ENCODE measurements around the gene JAGN1. TPM values are rescaled to one million over a fixed set of nuclear protein-coding genes. Genes with fewer than 3 reads are reported as not detected.
"Not testable (repeated sequence)": the region's sequence is repeated elsewhere in the genome, so short reads cannot be mapped to it uniquely, and the experiment has no call there.

Gene JAGN1
- total RNA-seq, 2 experiments from 2014 or later: 25.4 to 28.6 TPM

GRCh38 chr3:9859530-9860025 is 30.8 kb upstream of the JAGN1 start:
- no peaks in the 10 kb centered on the region for H3K36me3 Mint-ChIP-seq (ENCODE audit: low read depth)
- peaks cover 11% of the 10 kb centered on the region for H3K27me3 Mint-ChIP-seq
- H3K4me1 Mint-ChIP-seq: peaks cover 2% of the 10 kb centered on the region
- no peak overlapping the region for H3K4me3 Mint-ChIP-seq
- no peak for DNase-seq
- ChIA-PET POLR2A (no interaction called here), CTCF (no interaction called here)
- no peak overlapping the region for H3K27ac Mint-ChIP-seq
- H3K9me3 Mint-ChIP-seq: no peaks in the 10 kb centered on the region

DNA sequence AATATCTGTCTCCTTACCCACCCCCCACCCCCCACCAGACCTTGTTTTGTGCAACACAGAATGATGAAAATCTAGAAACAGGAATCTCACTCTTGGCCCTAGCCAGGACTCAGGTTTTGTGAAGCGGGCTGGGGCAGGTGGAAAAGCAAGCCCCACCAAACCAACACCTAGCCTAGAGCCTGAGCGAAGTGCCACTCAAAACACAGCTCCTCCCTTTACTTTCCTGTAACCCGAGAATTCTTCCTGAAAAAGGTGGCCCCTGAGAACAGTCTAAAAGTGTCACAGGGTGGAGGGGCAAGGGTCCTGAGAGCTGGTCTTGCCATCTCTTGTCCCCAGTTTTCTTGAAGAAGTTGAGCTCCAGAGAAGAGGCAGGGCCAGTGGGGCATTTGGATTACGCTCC is 29.2 kb upstream of the JAGN1 start:
- POLR2A ChIA-PET: interaction anchor here (0.9 kb wide), 1 partner anchor 774 kb away, joined by 5 read pairs; no protein-coding TSS in a partner anchor
- CTCF ChIA-PET: interaction anchor here (1.0 kb wide), 1 partner anchor 173 kb away, joined by 3 read pairs; no protein-coding TSS in a partner anchor
- Mint-ChIP-seq H3K4me3 (no peak overlapping the region), H3K27me3 (peaks cover 11% of the 10 kb centered on the region), H3K27ac (no peak overlapping the region), H3K36me3 (ENCODE audit: low read depth) (no peaks in the 10 kb centered on the region), H3K9me3 (no peaks in the 10 kb centered on the region), H3K4me1 (peaks cover 2% of the 10 kb centered on the region)
- DNase-seq: no peak

DNA sequence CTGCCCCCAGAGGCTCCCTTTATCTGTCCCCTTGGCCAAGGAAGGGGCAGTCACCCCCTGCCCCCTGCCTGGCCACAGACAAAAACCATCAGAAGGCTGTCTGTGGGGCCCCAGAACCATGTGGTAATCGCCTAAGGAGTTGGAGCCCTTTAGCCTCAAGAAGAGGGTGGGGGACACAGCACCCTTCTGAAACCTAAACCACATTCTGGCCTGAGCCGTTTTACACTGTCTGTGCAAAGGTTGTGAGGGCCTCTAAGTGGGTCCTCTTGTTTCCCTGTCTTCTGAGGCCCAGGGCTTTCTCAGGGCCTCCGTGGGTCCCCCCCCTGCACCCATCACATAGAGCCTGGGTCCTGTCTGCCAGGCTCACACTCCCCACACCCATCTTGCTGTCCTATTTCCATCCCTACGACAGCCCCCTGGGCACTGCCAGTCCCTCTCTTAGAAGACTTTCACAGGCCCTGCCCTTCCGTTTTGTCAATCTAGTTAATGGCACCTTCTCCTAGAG is 28.7 kb upstream of the JAGN1 start:
- POLR2A ChIA-PET: no interaction called here
- Mint-ChIP-seq H3K9me3 (no peaks in the 10 kb centered on the region), H3K27ac (no peak overlapping the region), H3K4me3 (no peak overlapping the region), H3K4me1 (peaks cover 2% of the 10 kb centered on the region), H3K27me3 (peaks cover 11% of the 10 kb centered on the region), H3K36me3 (ENCODE audit: low read depth) (no peaks in the 10 kb centered on the region)
- DNase-seq: no peak
- CTCF ChIA-PET: no interaction called here

DNA sequence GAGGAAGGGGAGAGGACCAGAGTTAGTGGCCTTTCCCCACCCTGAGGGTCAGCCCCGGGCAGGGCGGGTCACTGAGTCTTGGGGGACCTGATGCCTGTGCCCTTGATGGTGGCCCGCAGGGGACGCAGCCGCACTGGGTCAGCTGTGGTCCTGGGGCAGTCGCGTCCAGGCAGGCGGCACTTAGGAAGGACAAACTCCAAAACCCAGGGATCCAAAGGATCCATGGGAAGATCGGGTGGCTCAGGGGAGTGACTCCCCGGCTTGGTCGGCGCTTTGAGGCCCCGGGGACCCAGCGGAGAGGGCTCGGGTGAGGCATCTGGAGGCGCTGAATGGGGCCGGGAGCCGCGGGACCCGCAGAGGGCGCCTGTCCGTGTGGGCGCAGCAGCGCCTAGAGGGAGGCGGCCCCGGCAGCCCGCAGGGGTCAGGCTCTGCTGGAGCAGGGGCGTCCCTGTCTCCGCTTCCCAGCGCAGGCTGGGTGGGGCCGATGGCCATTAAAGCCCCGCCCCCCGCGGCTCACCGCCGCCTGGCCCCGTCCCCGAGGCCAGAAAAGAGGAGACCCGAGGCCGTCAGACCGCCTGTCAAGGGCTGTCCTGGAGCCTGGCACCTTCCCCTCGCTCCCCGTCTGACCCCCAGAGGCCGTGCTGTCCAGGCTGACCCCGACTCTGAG is 27.9 kb upstream of the JAGN1 start:
- H3K4me3 Mint-ChIP-seq: no peak overlapping the region

DNA sequence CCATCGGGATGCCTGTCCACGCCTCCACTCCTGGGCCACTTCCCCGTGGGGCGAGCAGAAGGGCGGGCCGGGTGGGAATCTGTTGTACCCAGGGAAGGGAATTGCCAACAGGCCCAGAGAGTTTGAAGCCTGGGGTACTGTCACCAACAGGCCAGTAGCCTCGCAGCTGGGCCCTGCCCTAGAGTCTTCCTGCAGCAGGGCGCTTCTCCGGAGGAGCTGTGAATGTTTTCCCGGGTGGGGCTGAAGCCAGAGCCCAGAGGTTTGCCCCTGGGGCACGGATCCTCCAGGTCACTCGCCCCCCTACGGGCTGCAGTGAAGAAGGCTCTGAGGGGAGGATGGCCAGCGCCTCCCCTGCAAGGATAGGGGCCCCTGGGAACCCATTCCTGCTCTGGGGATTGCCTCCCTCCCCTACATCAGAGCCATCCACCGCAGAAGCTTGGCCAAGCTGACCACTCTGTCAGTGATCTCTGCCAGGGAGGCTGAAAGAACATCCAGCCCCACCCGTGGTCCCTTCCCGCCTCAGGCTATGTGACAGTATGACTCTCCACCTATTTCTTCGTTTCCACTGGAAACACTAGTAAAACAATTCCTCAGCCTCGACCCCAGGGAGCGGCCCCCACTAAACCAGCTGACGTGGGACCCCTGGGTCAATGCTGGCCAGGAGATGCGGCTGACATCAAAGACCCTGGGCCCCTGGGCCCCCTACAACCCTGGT is 27.2 kb upstream of the JAGN1 start:
- ChIA-PET POLR2A (no interaction called here), CTCF (no interaction called here)
- Mint-ChIP-seq H3K27me3 (peaks cover 11% of the 10 kb centered on the region), H3K4me1 (peaks cover 2% of the 10 kb centered on the region), H3K27ac (no peak overlapping the region), H3K9me3 (no peaks in the 10 kb centered on the region), H3K36me3 (ENCODE audit: low read depth) (no peaks in the 10 kb centered on the region), H3K4me3 (no peak overlapping the region)
- no peak for DNase-seq

More for the DNA sequence above, 27.9 kb upstream of the JAGN1 start:
- CTCF ChIA-PET: no interaction called here
- no peak for DNase-seq
- Mint-ChIP-seq H3K4me1 (peaks cover 2% of the 10 kb centered on the region), H3K36me3 (ENCODE audit: low read depth) (no peaks in the 10 kb centered on the region), H3K9me3 (no peaks in the 10 kb centered on the region), H3K27ac (no peak overlapping the region), H3K27me3 (peaks cover 11% of the 10 kb centered on the region)
- POLR2A ChIA-PET: no interaction called here

GRCh38 chr3:9864200-9864927 is 26.0 kb upstream of the JAGN1 start:
- peaks cover 11% of the 10 kb centered on the region for H3K27me3 Mint-ChIP-seq
- H3K4me3 Mint-ChIP-seq: no peak overlapping the region
- H3K36me3 Mint-ChIP-seq (ENCODE audit: low read depth): no peaks in the 10 kb centered on the region
- ChIA-PET CTCF (interaction anchor here (2.2 kb wide), 1 partner anchor 82 kb away, joined by 6 read pairs; no protein-coding TSS in a partner anchor), POLR2A (interaction anchor here (0.6 kb wide), 1 partner anchor 49 kb away, joined by 3 read pairs; no protein-coding TSS in a partner anchor)
- no peaks in the 10 kb centered on the region for H3K9me3 Mint-ChIP-seq
- peaks cover 2% of the 10 kb centered on the region for H3K4me1 Mint-ChIP-seq
- no peak overlapping the region for H3K27ac Mint-ChIP-seq
- DNase-seq: no peak

DNA sequence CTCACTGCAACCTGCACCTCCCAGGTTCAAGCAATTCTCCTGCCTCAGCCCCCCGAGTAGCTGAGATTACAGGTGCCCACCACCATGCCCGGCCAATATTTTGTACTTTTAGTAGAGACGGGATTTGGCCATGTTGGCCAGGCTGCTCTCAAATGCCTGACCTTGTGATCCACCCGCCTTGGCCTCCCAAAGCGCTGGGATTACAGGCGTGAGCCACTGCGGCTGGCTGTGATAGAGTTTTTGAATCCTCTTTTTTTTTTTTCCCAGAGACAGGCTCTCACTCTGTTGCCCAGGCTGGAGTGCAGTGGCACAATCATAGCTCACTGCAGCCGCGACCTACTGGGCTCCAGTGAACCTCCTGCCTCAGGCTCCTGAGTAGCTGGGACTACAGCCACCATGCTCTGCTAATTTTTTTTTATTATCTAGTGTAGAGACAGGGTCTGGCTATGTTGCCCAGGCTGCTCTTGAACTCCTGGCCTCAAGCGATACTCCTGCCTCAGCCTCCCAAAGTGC is 25.2 kb upstream of the JAGN1 start:
- ChIA-PET POLR2A (interaction anchor here (0.6 to 1.1 kb wide), 2 partner anchors 9 to 48 kb away, joined by 3 read pairs; no protein-coding TSS in a partner anchor), CTCF (interaction anchor here (2.2 kb wide), 1 partner anchor 81 kb away, joined by 6 read pairs; no protein-coding TSS in a partner anchor)
- H3K4me3 Mint-ChIP-seq; H3K4me1 Mint-ChIP-seq; H3K27ac Mint-ChIP-seq; DNase-seq; H3K9me3 Mint-ChIP-seq; H3K36me3 Mint-ChIP-seq (ENCODE audit: low read depth): not testable (repeated sequence)
- H3K27me3 Mint-ChIP-seq: peaks cover 11% of the 10 kb centered on the region

DNA sequence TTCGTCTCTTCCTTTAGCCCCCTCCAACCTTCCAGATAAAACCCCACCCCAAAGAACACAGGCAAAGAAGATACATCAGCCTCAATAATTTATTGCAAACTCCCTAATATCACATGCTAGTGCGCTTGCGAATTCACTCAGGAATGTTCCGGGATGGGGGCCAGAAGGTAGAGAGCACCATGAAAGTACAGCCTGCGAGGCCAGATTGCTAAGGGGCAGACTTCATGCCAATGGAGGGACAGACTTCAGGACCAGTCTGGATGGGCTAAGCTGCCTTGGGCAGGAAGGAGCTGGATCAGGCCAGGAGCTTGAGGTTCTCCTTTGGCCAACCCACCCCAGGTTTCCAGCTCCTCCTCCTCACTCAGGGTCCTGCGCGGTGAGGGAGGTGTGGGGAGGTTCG is 23.8 kb upstream of the JAGN1 start:
- H3K36me3 Mint-ChIP-seq (ENCODE audit: low read depth): no peaks in the 10 kb centered on the region
- no peak for DNase-seq
- no peak overlapping the region for H3K27ac Mint-ChIP-seq
- H3K4me3 Mint-ChIP-seq: no peak overlapping the region
- POLR2A ChIA-PET: no interaction called here
- H3K27me3 Mint-ChIP-seq: peaks cover 11% of the 10 kb centered on the region
- peaks cover 2% of the 10 kb centered on the region for H3K4me1 Mint-ChIP-seq
- CTCF ChIA-PET: no interaction called here
- no peaks in the 10 kb centered on the region for H3K9me3 Mint-ChIP-seq

DNA sequence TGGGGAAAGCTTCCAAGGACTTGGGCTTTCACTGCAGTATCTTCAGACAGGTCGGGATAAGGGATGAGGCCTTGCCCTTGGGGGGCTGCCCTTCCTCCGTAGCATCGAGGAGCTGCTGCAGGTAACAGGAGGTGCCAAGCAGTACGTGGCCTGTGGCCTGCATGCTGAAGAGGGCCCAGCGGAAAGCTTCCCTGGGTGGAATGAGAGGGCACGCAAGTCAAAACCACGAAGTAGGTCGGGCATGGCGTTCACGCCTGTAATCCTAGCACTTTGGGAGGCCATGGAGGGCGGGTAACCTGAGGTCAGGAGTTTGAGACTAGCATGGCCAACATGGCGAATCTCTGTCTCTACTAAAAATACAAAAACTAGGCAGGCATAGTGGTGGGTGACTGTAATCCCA is 23.3 kb upstream of the JAGN1 start:
- H3K27me3 Mint-ChIP-seq: peaks cover 6% of the 10 kb centered on the region
- no peaks in the 10 kb centered on the region for H3K9me3 Mint-ChIP-seq
- no peaks in the 10 kb centered on the region for H3K36me3 Mint-ChIP-seq (ENCODE audit: low read depth)
- ChIA-PET POLR2A (no interaction called here), CTCF (no interaction called here)
- peaks cover 2% of the 10 kb centered on the region for H3K4me1 Mint-ChIP-seq
- DNase-seq: no peak
- H3K4me3 Mint-ChIP-seq: no peak overlapping the region
- H3K27ac Mint-ChIP-seq: no peak overlapping the region

DNA sequence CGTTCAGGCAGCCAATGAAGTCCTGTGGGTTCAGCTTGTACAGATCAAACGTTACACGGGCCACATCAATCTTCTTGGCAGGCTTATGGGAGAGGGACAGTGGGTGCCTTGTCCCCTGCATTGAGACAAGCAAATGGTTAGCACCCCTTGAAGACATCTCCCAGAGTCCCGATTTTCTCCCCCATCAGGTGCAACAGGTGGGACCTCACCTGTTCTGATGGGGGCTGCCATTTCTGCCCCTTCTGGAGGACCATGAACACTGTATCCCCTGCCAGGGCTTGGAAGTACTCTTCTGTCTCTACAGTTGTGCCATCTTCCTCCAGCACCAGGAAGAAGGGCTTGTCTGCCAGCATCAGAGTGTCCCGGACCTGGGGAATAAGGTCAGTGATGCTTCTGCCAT is 20.5 kb upstream of the JAGN1 start:
- no peaks in the 10 kb centered on the region for H3K9me3 Mint-ChIP-seq
- no peak overlapping the region for H3K27ac Mint-ChIP-seq
- H3K4me1 Mint-ChIP-seq: no peaks in the 10 kb centered on the region
- POLR2A ChIA-PET: no interaction called here
- DNase-seq: no peak
- H3K27me3 Mint-ChIP-seq: no peaks in the 10 kb centered on the region
- H3K36me3 Mint-ChIP-seq (ENCODE audit: low read depth): no peaks in the 10 kb centered on the region
- CTCF ChIA-PET: interaction anchor here (1.2 kb wide), 1 partner anchor 62 kb away, joined by 4 read pairs; no protein-coding TSS in a partner anchor
- no peak overlapping the region for H3K4me3 Mint-ChIP-seq

DNA sequence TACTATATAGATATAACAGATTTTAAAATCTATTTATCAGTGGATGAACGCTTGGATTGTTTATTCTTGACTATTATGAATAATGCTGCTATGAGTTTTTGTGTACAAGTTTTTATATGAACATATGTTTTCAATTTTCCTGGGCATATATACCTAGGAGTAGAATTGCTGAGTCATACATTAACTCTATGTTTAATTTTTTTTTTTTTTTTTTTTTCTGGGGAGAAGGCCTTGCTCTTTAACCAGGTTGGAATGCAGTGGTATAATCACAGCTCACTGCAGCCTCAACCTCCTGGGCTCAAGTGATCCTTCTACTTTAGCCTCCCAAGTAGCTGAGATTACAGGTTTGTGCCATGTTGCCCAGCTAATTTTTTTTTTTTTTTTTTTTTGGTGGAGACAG is 19.4 kb upstream of the JAGN1 start:
- H3K9me3 Mint-ChIP-seq: no peaks in the 10 kb centered on the region
- no peaks in the 10 kb centered on the region for H3K27me3 Mint-ChIP-seq
- H3K4me3 Mint-ChIP-seq: no peak overlapping the region
- H3K27ac Mint-ChIP-seq: no peak overlapping the region
- ChIA-PET POLR2A (no interaction called here), CTCF (interaction anchor here (0.5 to 1.2 kb wide), 2 partner anchors 61 to 225 kb away, joined by 4 read pairs; no protein-coding TSS in a partner anchor)
- H3K36me3 Mint-ChIP-seq (ENCODE audit: low read depth): no peaks in the 10 kb centered on the region
- DNase-seq: no peak
- H3K4me1 Mint-ChIP-seq: no peaks in the 10 kb centered on the region

GRCh38 chr3:9872067-9872466 is 18.3 kb upstream of the JAGN1 start:
- CTCF ChIA-PET: interaction anchor here (1.6 kb wide), 1 partner anchor 23 kb away, joined by 3 read pairs; no protein-coding TSS in a partner anchor
- POLR2A ChIA-PET: not testable (repeated sequence)

GRCh38 chr3:9875448-9875847 is 15.0 kb upstream of the JAGN1 start:
- Mint-ChIP-seq H3K9me3 (no peaks in the 10 kb centered on the region), H3K27me3 (peaks cover 3% of the 10 kb centered on the region), H3K4me3 (no peak overlapping the region), H3K36me3 (ENCODE audit: low read depth) (no peaks in the 10 kb centered on the region), H3K4me1 (no peaks in the 10 kb centered on the region), H3K27ac (no peak overlapping the region)
- POLR2A ChIA-PET: no interaction called here
- DNase-seq: no peak
- CTCF ChIA-PET: no interaction called here

More at GRCh38 chr3:9872067-9872466, 18.3 kb upstream of the JAGN1 start:
- not testable (repeated sequence) for H3K9me3 Mint-ChIP-seq; H3K4me1 Mint-ChIP-seq; DNase-seq; H3K27ac Mint-ChIP-seq; H3K4me3 Mint-ChIP-seq; H3K36me3 Mint-ChIP-seq (ENCODE audit: low read depth); H3K27me3 Mint-ChIP-seq
